B cell (primary cell): Measurements from ENCODE around the gene TAS2R16. TPM values are rescaled to one million over a fixed set of nuclear protein-coding genes. Genes with fewer than 3 reads are reported as not detected.

ENCODE experiments used
- ATAC-seq: fragments of 200-7000 bp; cut with Tn5 transposase; one replicate; pipeline ENCODE4 v1.10.0; 2021; ENCODE audit warnings: low read depth, mild to moderate bottlenecking, moderate number of reproducible peaks, moderate library complexity
- CTCF ChIA-PET: fragments of 350-600 bp; sonication (Branson Sonifier 250); formaldehyde crosslinking; loops from one replicate; lab custom pipeline; 2021; ENCODE audit warnings: antibody characterized with exemption, inconsistent platforms; lab: Charles Lee
- POLR2A ChIA-PET: fragments of 350-600 bp; sonication (Branson Sonifier 250); formaldehyde crosslinking; loops from one replicate; lab custom pipeline; 2021; ENCODE audit warnings: antibody characterized with exemption; lab: Charles Lee
- DNase-seq: peaks from one replicate; pipeline ENCODE4 v3.0.0; 2013
- H2AFZ ChIP-seq: 2 replicates; pipeline ENCODE4 v1.6.1; 2012; ENCODE audit warnings: mild to moderate bottlenecking, low read depth, low read length; ENCODE audit not compliant: insufficient read depth, poor library complexity, severe bottlenecking
- H3K27ac ChIP-seq, 2 donors: 1 replicate in 1 of 2; 2 replicates in 1 of 2; pipeline ENCODE4 v1.5.1; 2012 to 2013; ENCODE audit warnings: low read length in 2 of 2, mild to moderate bottlenecking in 2 of 2, moderate library complexity in 1 of 2
- H3K27me3 ChIP-seq, 4 experiments: fragments of 200-600 bp in 1 of 4; sonication (generic) in 1 of 4; replicated peaks in 1 of 4; 1 replicate in 2 of 4; 2 replicates in 2 of 4; pipeline versions ENCODE4 v1.6.1 to v1.7.0; 2013 to 2016; ENCODE audit warnings: low read length in 3 of 4, mild to moderate bottlenecking in 2 of 4, mixed read lengths in 1 of 4, moderate library complexity in 1 of 4; ENCODE audit not compliant: insufficient read depth in 4 of 4, control insufficient read depth in 3 of 4; ENCODE audit errors: control extremely low read depth in 1 of 4
- H3K36me3 ChIP-seq, 2 experiments: replicated peaks in 1 of 2; 1 replicate in 1 of 2; 2 replicates in 1 of 2; pipeline versions ENCODE4 v1.6.1 to v1.7.1; 2013; ENCODE audit warnings: low read length in 1 of 2; ENCODE audit not compliant: insufficient read depth in 2 of 2, control insufficient read depth in 1 of 2; ENCODE audit errors: control extremely low read depth in 1 of 2, extremely low read depth in 1 of 2
- H3K4me1 ChIP-seq, 2 donors: fragments of 200-600 bp in 1 of 2; sonication (generic) in 1 of 2; 1 replicate in 1 of 2; 2 replicates in 1 of 2; pipeline versions ENCODE4 v1.5.1 to v1.6.1; 2013 to 2017; ENCODE audit warnings: low read length in 2 of 2; ENCODE audit not compliant: control insufficient read depth in 2 of 2, insufficient read depth in 2 of 2
- H3K4me2 ChIP-seq: replicated peaks from 2 replicates; pipeline ENCODE3; 2012; ENCODE audit warnings: mild to moderate bottlenecking, low read depth, low read length; ENCODE audit not compliant: poor library complexity, severe bottlenecking
- H3K4me3 ChIP-seq, 5 experiments: fragments of 200-600 bp in 1 of 5; sonication (generic) in 1 of 5; 1 replicate in 3 of 5; 2 replicates in 2 of 5; pipeline versions ENCODE4 v1.5.1 to v1.7.0; 2011 to 2016; ENCODE audit warnings: low read length in 4 of 5, mild to moderate bottlenecking in 4 of 5, low read depth in 2 of 5, control low read depth in 1 of 5, moderate library complexity in 1 of 5; ENCODE audit not compliant: insufficient read depth in 1 of 5; ENCODE audit errors: control extremely low read depth in 1 of 5, extremely low read depth in 1 of 5
- H3K79me2 ChIP-seq: fragments of 200-600 bp; sonication (generic); one replicate; pipeline ENCODE4 v1.6.0; 2016; ENCODE audit warnings: low read length; ENCODE audit not compliant: control insufficient read depth, insufficient read depth
- H3K9ac ChIP-seq: fragments of 200-600 bp; sonication (generic); 2 replicates; pipeline ENCODE4 v1.6.1; 2017; ENCODE audit warnings: mild to moderate bottlenecking, low read length, moderate library complexity
- H3K9me3 ChIP-seq, 3 donors: one replicate each; pipeline versions ENCODE4 v1.6.1 to v1.7.1; 2013; ENCODE audit warnings: low read length in 2 of 3; ENCODE audit not compliant: control insufficient read depth in 2 of 3, insufficient read depth in 1 of 3; ENCODE audit errors: control extremely low read depth in 1 of 3
- H4K20me1 ChIP-seq: 2 replicates; pipeline ENCODE4 v1.6.0; 2012; ENCODE audit warnings: mild to moderate bottlenecking, low read length; ENCODE audit not compliant: insufficient read depth, control insufficient read depth, poor library complexity, severe bottlenecking
- H3K27ac Mint-ChIP-seq: one replicate; pipeline ENCODE4 v1.8.0; 2021; ENCODE audit warnings: mixed read lengths
- H3K27me3 Mint-ChIP-seq: one replicate; pipeline ENCODE4 v1.8.0; 2021; ENCODE audit warnings: mixed read lengths
- H3K4me1 Mint-ChIP-seq: one replicate; pipeline ENCODE4 v1.8.0; 2021; ENCODE audit warnings: mixed read lengths
- H3K4me3 Mint-ChIP-seq: one replicate; pipeline ENCODE4 v1.8.0; 2021; ENCODE audit warnings: mixed read lengths
- H3K9me3 Mint-ChIP-seq: one replicate; pipeline ENCODE4 v1.8.0; 2022; ENCODE audit warnings: mixed read lengths; ENCODE audit not compliant: insufficient read depth
- EZH2 ChIP-seq: IDR thresholded peaks from 2 replicates; pipeline ENCODE4 v1.6.1; 2012; ENCODE audit warnings: borderline replicate concordance, low read depth, mild to moderate bottlenecking, moderate library complexity, low read length; ENCODE audit not compliant: insufficient read depth, poor library complexity, severe bottlenecking
- WGBS: methylation state at CpG from one replicate; pipeline ENCODE4 v1.1.5; 2013; ENCODE audit warnings: missing lambda C conversion rate; ENCODE audit not compliant: insufficient coverage; 5-methylcytosine and 5-hydroxymethylcytosine counted together
- intact Hi-C: fragments of 100-400 bp; cut with micrococcal nuclease; formaldehyde crosslinking; loops from one replicate; pipeline ENCODE4 v1.10.0; 2022
- polyA plus RNA-seq: library from polyadenylated mRNA; depleted of rRNA; stranded (reverse); fragments of >200 nt; gene quantifications from 2 replicates; pipeline ENCODE4 v1.2.3, GENCODE V29; 2012
- total RNA-seq, 2 donors: library from RNA; stranded (reverse); fragments of 120-200 nt in 1 of 2; gene quantifications; 1 replicate in 1 of 2; 2 replicates in 1 of 2; pipeline versions ENCODE4 v1.2.3 to v1.2.4, GENCODE V29; 2013 to 2022
- TF ChIP-seq, protein P1 (sequence below): fragments of 200-600 bp; IDR thresholded peaks from one replicate; pipeline ENCODE4 v1.8.0; 2022; ENCODE audit warnings: antibody characterized with exemption, mild to moderate bottlenecking

TAS2R16 gene
- total and polyA plus RNA-seq, 2 donors (not counting 1 experiment from before 2014, with no cell fraction given): not detected

DNA sequence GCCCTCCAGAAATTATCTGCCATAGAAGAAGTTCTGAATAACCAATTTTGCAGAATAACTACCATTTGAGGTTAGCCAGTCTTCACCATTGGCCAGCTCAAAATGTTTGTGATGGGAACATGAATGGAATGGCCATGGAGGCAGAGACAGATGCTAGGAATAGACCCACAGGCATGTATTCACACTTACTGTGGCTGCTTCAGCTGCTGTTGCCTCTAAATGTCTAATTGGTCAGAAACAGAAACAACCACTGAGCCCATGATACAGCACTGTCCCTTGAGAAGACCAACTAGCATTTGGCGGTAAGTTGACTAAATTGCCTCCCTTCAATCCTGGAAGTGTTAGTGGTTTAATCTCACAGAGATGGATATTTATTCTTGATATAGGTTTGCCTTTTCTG lies 38.6 kb upstream of the TAS2R16 start:
- Histone ChIP-seq H3K4me1 (no peaks in the 10 kb centered on the region), H3K79me2 (no peaks in the 10 kb centered on the region), H4K20me1 (no peaks in the 10 kb centered on the region), H3K4me2 (no peak overlapping the region), H3K9ac (no peak overlapping the region), H3K9me3 (peaks cover 0 to under 1% (median 0%) of the 10 kb centered on the region in 3 donors), H3K4me3 (no peak overlapping the region), H3K27ac (no peak overlapping the region), H3K36me3 (no peaks in the 10 kb centered on the region), H2AFZ (no peak overlapping the region), H3K27me3 (no peaks in the 10 kb centered on the region)
- CTCF ChIA-PET: no interaction called here
- no peak for DNase-seq
- no peak for ATAC-seq
- intact Hi-C loops: no loop called here
- POLR2A ChIA-PET: no interaction called here
- TF ChIP-seq, protein P1, sequence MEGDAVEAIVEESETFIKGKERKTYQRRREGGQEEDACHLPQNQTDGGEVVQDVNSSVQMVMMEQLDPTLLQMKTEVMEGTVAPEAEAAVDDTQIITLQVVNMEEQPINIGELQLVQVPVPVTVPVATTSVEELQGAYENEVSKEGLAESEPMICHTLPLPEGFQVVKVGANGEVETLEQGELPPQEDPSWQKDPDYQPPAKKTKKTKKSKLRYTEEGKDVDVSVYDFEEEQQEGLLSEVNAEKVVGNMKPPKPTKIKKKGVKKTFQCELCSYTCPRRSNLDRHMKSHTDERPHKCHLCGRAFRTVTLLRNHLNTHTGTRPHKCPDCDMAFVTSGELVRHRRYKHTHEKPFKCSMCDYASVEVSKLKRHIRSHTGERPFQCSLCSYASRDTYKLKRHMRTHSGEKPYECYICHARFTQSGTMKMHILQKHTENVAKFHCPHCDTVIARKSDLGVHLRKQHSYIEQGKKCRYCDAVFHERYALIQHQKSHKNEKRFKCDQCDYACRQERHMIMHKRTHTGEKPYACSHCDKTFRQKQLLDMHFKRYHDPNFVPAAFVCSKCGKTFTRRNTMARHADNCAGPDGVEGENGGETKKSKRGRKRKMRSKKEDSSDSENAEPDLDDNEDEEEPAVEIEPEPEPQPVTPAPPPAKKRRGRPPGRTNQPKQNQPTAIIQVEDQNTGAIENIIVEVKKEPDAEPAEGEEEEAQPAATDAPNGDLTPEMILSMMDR: no peak
- no peak for TF ChIP-seq EZH2
- Mint-ChIP-seq H3K4me3 (no peak overlapping the region), H3K27me3 (no peaks in the 10 kb centered on the region), H3K4me1 (no peaks in the 10 kb centered on the region), H3K27ac (no peak overlapping the region), H3K9me3 (peaks cover 4% of the 10 kb centered on the region)
- WGBS: no CpG with 5 or more reads among the region's 1 CpG

DNA sequence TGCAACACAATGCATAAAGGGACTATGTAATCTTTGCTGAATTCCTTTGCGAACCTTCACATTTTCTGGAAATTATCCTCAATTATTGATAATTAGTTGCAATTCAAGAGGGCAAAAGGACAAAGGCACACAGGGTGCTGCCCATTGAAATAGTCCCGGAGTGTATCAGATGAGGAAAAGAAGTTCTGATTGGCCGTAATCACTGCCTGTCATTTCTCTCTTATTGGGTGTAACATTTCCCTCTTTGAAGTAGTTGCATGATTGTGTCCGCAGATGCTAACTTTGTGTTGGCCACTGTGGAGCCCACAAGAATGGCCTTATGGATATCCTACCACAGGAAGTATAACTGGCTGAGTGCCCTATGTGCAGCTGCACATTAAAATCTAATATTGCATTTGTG lies 35.1 kb upstream of the TAS2R16 start:
- no peak for DNase-seq
- H3K9me3 Mint-ChIP-seq: peaks cover 3% of the 10 kb centered on the region
- Histone ChIP-seq H3K27me3 (no peaks in the 10 kb centered on the region), H3K79me2 (no peaks in the 10 kb centered on the region), H3K4me1 (no peaks in the 10 kb centered on the region), H4K20me1 (no peaks in the 10 kb centered on the region), H3K9ac (no peak overlapping the region), H2AFZ (no peak overlapping the region), H3K4me3 (no peak overlapping the region), H3K9me3 (peaks cover 0 to 3% (median 0%) of the 10 kb centered on the region in 3 donors), H3K4me2 (no peak overlapping the region), H3K27ac (no peak overlapping the region), H3K36me3 (no peaks in the 10 kb centered on the region)
- intact Hi-C loops: no loop called here
- no peak for ATAC-seq
- no peak overlapping the region for H3K27ac Mint-ChIP-seq
- H3K4me1 Mint-ChIP-seq: no peaks in the 10 kb centered on the region
- ChIA-PET POLR2A (no interaction called here), CTCF (no interaction called here)
- no peak overlapping the region for H3K4me3 Mint-ChIP-seq
- H3K27me3 Mint-ChIP-seq: no peaks in the 10 kb centered on the region
- WGBS: 100% methylated on average over 2 of the region's 4 CpGs
- no peak for TF ChIP-seq EZH2
- TF ChIP-seq, protein P1: no peak
